ENCODE data around the gene EIF3K. TPM values are rescaled to one million over a fixed set of nuclear protein-coding genes. Genes with fewer than 3 reads are reported as not detected.

EIF3K gene
- total RNA-seq, 1 experiment from 2014 or later: 2,011 TPM

- ATAC-seq: peak; percentile 34
- Histone ChIP-seq H3K4me3 (ENCODE audit: low read depth in 2 of 2, low read length in 2 of 2) (peak overlapping the region in 1 of 2 experiments; percentile 12; a peak in 2 of 4 replicates), H3K27me3 (ENCODE audit: control insufficient read depth, insufficient read depth, low read length) (no peaks in the 10 kb centered on the region), H3K36me3 (ENCODE audit: control insufficient read depth, insufficient read depth, low read length) (peaks cover 13% of the 10 kb centered on the region), H3K27ac (ENCODE audit: low read length) (peak overlapping the region; percentile 96), H3K9me3 (ENCODE audit: control insufficient read depth, insufficient read depth, low read depth, low read length) (no peaks in the 10 kb centered on the region), H3K4me1 (ENCODE audit: control insufficient read depth, insufficient read depth, low read length) (peaks cover 100% of the 10 kb centered on the region)
- in situ Hi-C loops (cut with HindIII; ENCODE audit: low pct_unique_long_range_greater_than_20kb, low sequenced_read_pairs) (loop anchor here (25.0 kb wide), 2 partner anchors 1120 to 1670 kb away; partner anchors contain the start of genes C19orf47, LEUTX and PLD3), intact Hi-C loops (cut with micrococcal nuclease; ENCODE audit: unreplicated experiment) (no loop called here)
- no peak for TF ChIP-seq SIN3A (IDR thresholded peaks at IDR 0.05; ENCODE audit: borderline replicate concordance, insufficient read depth, low read depth, low read length)
- TF ChIP-seq REST (IDR thresholded peaks at IDR 0.05; ENCODE audit: insufficient read depth in 1 of 2, low read depth in 2 of 2, low read length in 1 of 2): no peak
- TF ChIP-seq CTCF (IDR thresholded peaks at IDR 0.05): no peak
- TF ChIP-seq POLR2AphosphoS5 (IDR thresholded peaks at IDR 0.05; ENCODE audit: low read depth, low read length): no peak
- TF ChIP-seq TCF7L2 (IDR thresholded peaks at IDR 0.05; ENCODE audit: low read depth, low read length): no peak
- CTCF ChIA-PET: interaction anchor here (0.6 to 1.4 kb wide), 3 partner anchors 13 to 1655 kb away, joined by 3 to 7 read pairs (median 4); no protein-coding TSS in a partner anchor
- DNase-seq (ENCODE audit: low read depth, low spot score): no peak
- BruUV-seq (replicated peaks): no TSS peak
- POLR2A ChIA-PET: interaction anchor here (0.6 to 2.0 kb wide), 10 partner anchors 10 to 1319 kb away, joined by 3 to 17 read pairs (median 6); no protein-coding TSS in a partner anchor
Measured at GRCh38 chr19:38666663-38667511, 47.9 kb downstream of the EIF3K start.

- H3K9me3 ChIP-seq (ENCODE audit: control insufficient read depth, insufficient read depth, low read depth, low read length): no peaks in the 10 kb centered on the region
- ChIA-PET POLR2A (interaction anchor here (0.5 to 1.4 kb wide), 6 partner anchors 16 to 237 kb away, joined by 4 to 17 read pairs (median 4); no protein-coding TSS in a partner anchor), CTCF (interaction anchor here (0.5 to 1.4 kb wide), 4 partner anchors 9 to 1654 kb away, joined by 3 to 7 read pairs (median 4); no protein-coding TSS in a partner anchor)
- ATAC-seq (peak; percentile 5; the same call in 1 of the 2 replicates), DNase-seq (ENCODE audit: low read depth, low spot score) (no peak)
- H3K4me1 ChIP-seq (ENCODE audit: control insufficient read depth, insufficient read depth, low read length): peaks cover 96% of the 10 kb centered on the region
- H3K27ac ChIP-seq (ENCODE audit: low read length): peak overlapping the region; percentile 96
- in situ Hi-C loops (cut with HindIII; ENCODE audit: low pct_unique_long_range_greater_than_20kb, low sequenced_read_pairs) (loop anchor here (25.0 kb wide), 2 partner anchors 1120 to 1670 kb away; partner anchors contain the start of genes C19orf47, LEUTX and PLD3), intact Hi-C loops (cut with micrococcal nuclease; ENCODE audit: unreplicated experiment) (no loop called here)
- TF ChIP-seq TCF7L2 (IDR thresholded peaks at IDR 0.05; ENCODE audit: low read depth, low read length) (no peak), POLR2AphosphoS5 (IDR thresholded peaks at IDR 0.05; ENCODE audit: low read depth, low read length) (no peak), SIN3A (IDR thresholded peaks at IDR 0.05; ENCODE audit: borderline replicate concordance, insufficient read depth, low read depth, low read length) (no peak), CTCF (IDR thresholded peaks at IDR 0.05) (no peak), REST (IDR thresholded peaks at IDR 0.05; ENCODE audit: insufficient read depth in 1 of 2, low read depth in 2 of 2, low read length in 1 of 2) (no peak)
- H3K36me3 ChIP-seq (ENCODE audit: control insufficient read depth, insufficient read depth, low read length): peaks cover 13% of the 10 kb centered on the region
- H3K27me3 ChIP-seq (ENCODE audit: control insufficient read depth, insufficient read depth, low read length): no peaks in the 10 kb centered on the region
- BruUV-seq (replicated peaks): TSS peak; percentile 21
- H3K4me3 ChIP-seq (ENCODE audit: low read depth in 2 of 2, low read length in 2 of 2): peak overlapping the region in 1 of 2 experiments; percentile 1; a peak in 1 of 4 replicates
Measured at GRCh38 chr19:38667661-38668171, 48.7 kb downstream of the EIF3K start.
